ENCODE data around the gene KYAT1. TPM values are rescaled to one million over a fixed set of nuclear protein-coding genes. Genes with fewer than 3 reads are reported as not detected.

KYAT1 gene
- total RNA-seq, 1 experiment from 2014 or later = 34.1 TPM

DNA sequence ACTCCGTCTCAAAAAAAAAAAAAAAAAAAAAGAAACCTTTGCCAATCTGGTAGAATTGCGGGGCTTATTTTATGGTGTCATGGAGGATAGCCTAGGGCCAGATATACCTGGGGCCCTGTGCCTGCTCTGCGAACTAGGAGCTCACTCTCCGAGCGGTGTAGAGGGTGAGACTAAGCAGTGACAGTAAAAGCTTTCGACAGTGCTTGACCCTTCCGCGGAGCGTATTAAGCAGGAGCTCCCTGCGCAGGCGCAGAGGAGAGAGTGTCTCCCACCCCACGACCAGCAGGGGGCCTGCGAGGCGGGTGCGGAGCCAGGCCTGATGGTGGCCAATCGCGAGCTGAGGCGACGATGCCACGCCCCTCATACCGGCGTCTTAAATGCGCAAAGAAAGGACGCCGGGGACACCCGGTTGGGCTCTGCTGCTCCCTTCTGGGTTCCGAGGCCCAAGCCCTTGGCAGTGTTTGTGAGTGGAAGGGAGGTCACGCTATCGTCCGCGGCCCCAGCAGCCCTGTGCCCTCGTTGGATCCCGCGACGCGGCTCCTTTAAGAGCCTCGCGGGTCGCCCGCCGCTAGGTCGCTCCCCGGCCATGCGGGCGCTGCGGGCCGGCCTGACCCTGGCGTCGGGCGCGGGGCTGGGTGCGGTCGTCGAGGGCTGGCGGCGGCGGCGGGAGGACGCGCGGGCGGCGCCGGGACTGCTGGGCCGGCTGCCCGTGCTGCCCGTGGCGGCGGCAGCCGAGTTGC lies 63.5 kb downstream of the KYAT1 start, which contains the start of gene ENDOG (continued):
- TF ChIP-seq, protein P1, sequence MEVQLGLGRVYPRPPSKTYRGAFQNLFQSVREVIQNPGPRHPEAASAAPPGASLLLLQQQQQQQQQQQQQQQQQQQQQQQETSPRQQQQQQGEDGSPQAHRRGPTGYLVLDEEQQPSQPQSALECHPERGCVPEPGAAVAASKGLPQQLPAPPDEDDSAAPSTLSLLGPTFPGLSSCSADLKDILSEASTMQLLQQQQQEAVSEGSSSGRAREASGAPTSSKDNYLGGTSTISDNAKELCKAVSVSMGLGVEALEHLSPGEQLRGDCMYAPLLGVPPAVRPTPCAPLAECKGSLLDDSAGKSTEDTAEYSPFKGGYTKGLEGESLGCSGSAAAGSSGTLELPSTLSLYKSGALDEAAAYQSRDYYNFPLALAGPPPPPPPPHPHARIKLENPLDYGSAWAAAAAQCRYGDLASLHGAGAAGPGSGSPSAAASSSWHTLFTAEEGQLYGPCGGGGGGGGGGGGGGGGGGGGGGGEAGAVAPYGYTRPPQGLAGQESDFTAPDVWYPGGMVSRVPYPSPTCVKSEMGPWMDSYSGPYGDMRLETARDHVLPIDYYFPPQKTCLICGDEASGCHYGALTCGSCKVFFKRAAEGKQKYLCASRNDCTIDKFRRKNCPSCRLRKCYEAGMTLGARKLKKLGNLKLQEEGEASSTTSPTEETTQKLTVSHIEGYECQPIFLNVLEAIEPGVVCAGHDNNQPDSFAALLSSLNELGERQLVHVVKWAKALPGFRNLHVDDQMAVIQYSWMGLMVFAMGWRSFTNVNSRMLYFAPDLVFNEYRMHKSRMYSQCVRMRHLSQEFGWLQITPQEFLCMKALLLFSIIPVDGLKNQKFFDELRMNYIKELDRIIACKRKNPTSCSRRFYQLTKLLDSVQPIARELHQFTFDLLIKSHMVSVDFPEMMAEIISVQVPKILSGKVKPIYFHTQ (CRISPR knock-in tag; IDR thresholded peaks at IDR 0.05) = no peak
- TF ChIP-seq PRRX2 (CRISPR knock-in tag; IDR thresholded peaks at IDR 0.05) (no peak), TEAD1 (CRISPR knock-in tag; IDR thresholded peaks at IDR 0.05) (0 out of 2 replicates have a peak, but pooled peaks have one; percentile 53), ZNF317 (CRISPR knock-in tag; IDR thresholded peaks at IDR 0.05; ENCODE audit: borderline replicate concordance, low read depth) (no peak), TCF7 (CRISPR knock-in tag; IDR thresholded peaks at IDR 0.05; ENCODE audit: low read depth) (no peak), FOXP1 (CRISPR knock-in tag; IDR thresholded peaks at IDR 0.05; ENCODE audit: borderline replicate concordance) (no peak), GTF2I (CRISPR knock-in tag; conservative IDR thresholded peaks at IDR 0.05) (no peak), SMAD4 (CRISPR knock-in tag; IDR thresholded peaks at IDR 0.05) (no peak), NFYB (CRISPR knock-in tag; conservative IDR thresholded peaks at IDR 0.05; ENCODE audit: low read depth) (peak; percentile 64), JUN (CRISPR knock-in tag; IDR thresholded peaks at IDR 0.05) (no peak), KAT7 (CRISPR knock-in tag; IDR thresholded peaks at IDR 0.05; ENCODE audit: borderline replicate concordance) (no peak), ZNF138 (CRISPR knock-in tag; conservative IDR thresholded peaks at IDR 0.05) (0 out of 2 replicates have a peak, but pooled peaks have one; percentile 12), CREM (CRISPR knock-in tag; IDR thresholded peaks at IDR 0.05) (peak; percentile 58), FOXK1 (CRISPR knock-in tag; IDR thresholded peaks at IDR 0.05) (no peak), IRF2 (CRISPR knock-in tag; IDR thresholded peaks at IDR 0.05; ENCODE audit: borderline replicate concordance, low read depth) (no peak), JAZF1 (CRISPR knock-in tag; IDR thresholded peaks at IDR 0.05) (no peak), ZNF396 (CRISPR knock-in tag; IDR thresholded peaks at IDR 0.05; ENCODE audit: borderline replicate concordance) (no peak)
- TF ChIP-seq, protein P2, sequence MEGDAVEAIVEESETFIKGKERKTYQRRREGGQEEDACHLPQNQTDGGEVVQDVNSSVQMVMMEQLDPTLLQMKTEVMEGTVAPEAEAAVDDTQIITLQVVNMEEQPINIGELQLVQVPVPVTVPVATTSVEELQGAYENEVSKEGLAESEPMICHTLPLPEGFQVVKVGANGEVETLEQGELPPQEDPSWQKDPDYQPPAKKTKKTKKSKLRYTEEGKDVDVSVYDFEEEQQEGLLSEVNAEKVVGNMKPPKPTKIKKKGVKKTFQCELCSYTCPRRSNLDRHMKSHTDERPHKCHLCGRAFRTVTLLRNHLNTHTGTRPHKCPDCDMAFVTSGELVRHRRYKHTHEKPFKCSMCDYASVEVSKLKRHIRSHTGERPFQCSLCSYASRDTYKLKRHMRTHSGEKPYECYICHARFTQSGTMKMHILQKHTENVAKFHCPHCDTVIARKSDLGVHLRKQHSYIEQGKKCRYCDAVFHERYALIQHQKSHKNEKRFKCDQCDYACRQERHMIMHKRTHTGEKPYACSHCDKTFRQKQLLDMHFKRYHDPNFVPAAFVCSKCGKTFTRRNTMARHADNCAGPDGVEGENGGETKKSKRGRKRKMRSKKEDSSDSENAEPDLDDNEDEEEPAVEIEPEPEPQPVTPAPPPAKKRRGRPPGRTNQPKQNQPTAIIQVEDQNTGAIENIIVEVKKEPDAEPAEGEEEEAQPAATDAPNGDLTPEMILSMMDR (IDR thresholded peaks at IDR 0.05) = peak; percentile 53; the same call in 1 of the 2 replicates
- TF ChIP-seq, protein P3, sequence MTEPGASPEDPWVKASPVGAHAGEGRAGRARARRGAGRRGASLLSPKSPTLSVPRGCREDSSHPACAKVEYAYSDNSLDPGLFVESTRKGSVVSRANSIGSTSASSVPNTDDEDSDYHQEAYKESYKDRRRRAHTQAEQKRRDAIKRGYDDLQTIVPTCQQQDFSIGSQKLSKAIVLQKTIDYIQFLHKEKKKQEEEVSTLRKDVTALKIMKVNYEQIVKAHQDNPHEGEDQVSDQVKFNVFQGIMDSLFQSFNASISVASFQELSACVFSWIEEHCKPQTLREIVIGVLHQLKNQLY (CRISPR knock-in tag; IDR thresholded peaks at IDR 0.05) = no peak
- TF ChIP-seq, protein P4, sequence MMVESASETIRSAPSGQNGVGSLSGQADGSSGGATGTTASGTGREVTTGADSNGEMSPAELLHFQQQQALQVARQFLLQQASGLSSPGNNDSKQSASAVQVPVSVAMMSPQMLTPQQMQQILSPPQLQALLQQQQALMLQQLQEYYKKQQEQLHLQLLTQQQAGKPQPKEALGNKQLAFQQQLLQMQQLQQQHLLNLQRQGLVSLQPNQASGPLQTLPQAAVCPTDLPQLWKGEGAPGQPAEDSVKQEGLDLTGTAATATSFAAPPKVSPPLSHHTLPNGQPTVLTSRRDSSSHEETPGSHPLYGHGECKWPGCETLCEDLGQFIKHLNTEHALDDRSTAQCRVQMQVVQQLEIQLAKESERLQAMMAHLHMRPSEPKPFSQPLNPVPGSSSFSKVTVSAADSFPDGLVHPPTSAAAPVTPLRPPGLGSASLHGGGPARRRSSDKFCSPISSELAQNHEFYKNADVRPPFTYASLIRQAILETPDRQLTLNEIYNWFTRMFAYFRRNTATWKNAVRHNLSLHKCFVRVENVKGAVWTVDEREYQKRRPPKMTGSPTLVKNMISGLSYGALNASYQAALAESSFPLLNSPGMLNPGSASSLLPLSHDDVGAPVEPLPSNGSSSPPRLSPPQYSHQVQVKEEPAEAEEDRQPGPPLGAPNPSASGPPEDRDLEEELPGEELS (CRISPR knock-in tag; IDR thresholded peaks at IDR 0.05) = no peak
- TF ChIP-seq, protein P5, sequence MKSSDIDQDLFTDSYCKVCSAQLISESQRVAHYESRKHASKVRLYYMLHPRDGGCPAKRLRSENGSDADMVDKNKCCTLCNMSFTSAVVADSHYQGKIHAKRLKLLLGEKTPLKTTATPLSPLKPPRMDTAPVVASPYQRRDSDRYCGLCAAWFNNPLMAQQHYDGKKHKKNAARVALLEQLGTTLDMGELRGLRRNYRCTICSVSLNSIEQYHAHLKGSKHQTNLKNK (CRISPR knock-in tag; IDR thresholded peaks at IDR 0.05) = no peak
- TF ChIP-seq, protein P6, sequence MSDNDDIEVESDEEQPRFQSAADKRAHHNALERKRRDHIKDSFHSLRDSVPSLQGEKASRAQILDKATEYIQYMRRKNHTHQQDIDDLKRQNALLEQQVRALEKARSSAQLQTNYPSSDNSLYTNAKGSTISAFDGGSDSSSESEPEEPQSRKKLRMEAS (CRISPR knock-in tag; IDR thresholded peaks at IDR 0.05) = peak; percentile 56; the same call in 1 of the 2 replicates
- TF ChIP-seq, protein P7, sequence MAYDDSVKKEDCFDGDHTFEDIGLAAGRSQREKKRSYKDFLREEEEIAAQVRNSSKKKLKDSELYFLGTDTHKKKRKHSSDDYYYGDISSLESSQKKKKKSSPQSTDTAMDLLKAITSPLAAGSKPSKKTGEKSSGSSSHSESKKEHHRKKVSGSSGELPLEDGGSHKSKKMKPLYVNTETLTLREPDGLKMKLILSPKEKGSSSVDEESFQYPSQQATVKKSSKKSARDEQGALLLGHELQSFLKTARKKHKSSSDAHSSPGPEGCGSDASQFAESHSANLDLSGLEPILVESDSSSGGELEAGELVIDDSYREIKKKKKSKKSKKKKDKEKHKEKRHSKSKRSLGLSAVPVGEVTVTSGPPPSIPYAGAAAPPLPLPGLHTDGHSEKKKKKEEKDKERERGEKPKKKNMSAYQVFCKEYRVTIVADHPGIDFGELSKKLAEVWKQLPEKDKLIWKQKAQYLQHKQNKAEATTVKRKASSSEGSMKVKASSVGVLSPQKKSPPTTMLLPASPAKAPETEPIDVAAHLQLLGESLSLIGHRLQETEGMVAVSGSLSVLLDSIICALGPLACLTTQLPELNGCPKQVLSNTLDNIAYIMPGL (CRISPR knock-in tag; IDR thresholded peaks at IDR 0.05) = no peak
